ENCODE data around the gene NEK10. TPM values are rescaled to one million over a fixed set of nuclear protein-coding genes. Genes with fewer than 3 reads are reported as not detected.

NEK10 gene
- total RNA-seq, 2 experiments from 2014 or later = 0.36 to 0.48 TPM

DNA sequence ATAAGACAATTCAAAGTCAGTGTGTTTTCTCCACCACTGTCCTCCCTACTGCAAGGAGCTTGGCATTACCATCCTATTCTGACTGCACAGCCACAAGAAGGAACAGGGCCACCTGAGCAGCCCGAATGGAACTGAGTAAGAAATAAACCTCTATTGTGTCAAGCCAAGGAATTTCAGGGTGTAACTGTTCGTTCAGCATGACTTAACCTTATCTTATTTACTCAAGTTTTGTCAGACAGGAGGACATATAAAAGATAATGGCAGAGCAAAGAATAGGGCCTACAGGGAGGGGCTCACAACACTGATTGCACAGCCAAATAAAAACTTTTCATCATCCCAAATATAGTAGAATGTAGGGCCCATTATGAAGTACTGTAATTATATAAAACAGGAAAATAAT, 236.1 kb downstream of the NEK10 start:
- no peaks in the 10 kb centered on the region for H3K4me1 Mint-ChIP-seq (ENCODE audit: low read depth)
- POLR2A ChIA-PET = no interaction called here
- no peaks in the 10 kb centered on the region for H3K9me3 Mint-ChIP-seq
- DNase-seq = no peak
- CTCF ChIA-PET = interaction anchor here (1.5 kb wide), 1 partner anchor 14 kb away, joined by 4 read pairs; no protein-coding TSS in a partner anchor
- intact Hi-C loops (cut with micrococcal nuclease) = no loop called here
- H3K27me3 Mint-ChIP-seq = peaks cover 2% of the 10 kb centered on the region
- no peak overlapping the region for H3K4me3 Mint-ChIP-seq
- no peak overlapping the region for H3K27ac Mint-ChIP-seq
- H3K36me3 Mint-ChIP-seq = no peaks in the 10 kb centered on the region

GRCh38 chr3:27130796-27131195, 238.4 kb downstream of the NEK10 start:
- Mint-ChIP-seq H3K9me3 (no peaks in the 10 kb centered on the region), H3K36me3 (no peaks in the 10 kb centered on the region), H3K27ac (no peak overlapping the region), H3K27me3 (peaks cover under 1% of the 10 kb centered on the region), H3K4me3 (no peak overlapping the region), H3K4me1 (ENCODE audit: low read depth) (no peaks in the 10 kb centered on the region)
- POLR2A ChIA-PET = no interaction called here
- no peak for DNase-seq
- intact Hi-C loops (cut with micrococcal nuclease) = no loop called here
- CTCF ChIA-PET = interaction anchor here (0.9 to 1.0 kb wide), 2 partner anchors 9 to 123 kb away, joined by 3 to 5 read pairs; no protein-coding TSS in a partner anchor

- intact Hi-C loops (cut with micrococcal nuclease) = no loop called here
- CTCF ChIA-PET = no interaction called here
Observed at GRCh38 chr3:27127879-27128278, 241.3 kb downstream of the NEK10 start.

DNA sequence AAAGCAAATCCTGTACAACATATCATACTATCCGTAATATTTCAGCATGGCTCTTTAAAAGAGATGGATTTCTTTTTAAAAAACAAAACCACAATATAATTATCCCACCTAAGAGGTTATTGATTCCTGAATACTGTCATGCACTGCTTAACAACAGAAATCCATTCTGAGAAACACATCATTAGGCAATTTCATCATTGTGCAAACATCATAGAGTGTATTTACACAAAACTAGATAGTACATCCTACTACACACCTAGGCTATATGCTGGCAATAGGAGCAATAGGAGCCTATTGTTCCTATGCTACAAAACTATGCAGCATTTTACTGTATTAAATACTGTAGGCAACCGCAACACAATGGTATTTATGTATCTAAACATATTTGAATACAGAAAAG, 242.0 kb downstream of the NEK10 start:
- H3K4me1 Mint-ChIP-seq (ENCODE audit: low read depth) = no peaks in the 10 kb centered on the region
- ChIA-PET CTCF (no interaction called here), POLR2A (no interaction called here)
- H3K4me3 Mint-ChIP-seq = no peak overlapping the region
- no peaks in the 10 kb centered on the region for H3K9me3 Mint-ChIP-seq
- no peaks in the 10 kb centered on the region for H3K36me3 Mint-ChIP-seq
- intact Hi-C loops (cut with micrococcal nuclease) = no loop called here
- H3K27ac Mint-ChIP-seq = no peak overlapping the region
- H3K27me3 Mint-ChIP-seq = no peaks in the 10 kb centered on the region
- no peak for DNase-seq

More at GRCh38 chr3:27127879-27128278, 241.3 kb downstream of the NEK10 start:
- POLR2A ChIA-PET = no interaction called here
- H3K9me3 Mint-ChIP-seq = no peaks in the 10 kb centered on the region
- no peaks in the 10 kb centered on the region for H3K36me3 Mint-ChIP-seq
- no peak for DNase-seq
- no peaks in the 10 kb centered on the region for H3K4me1 Mint-ChIP-seq (ENCODE audit: low read depth)
- no peak overlapping the region for H3K27ac Mint-ChIP-seq
- no peak overlapping the region for H3K4me3 Mint-ChIP-seq
- H3K27me3 Mint-ChIP-seq = no peaks in the 10 kb centered on the region

- ChIA-PET POLR2A (no interaction called here), CTCF (interaction anchor here (1.6 kb wide), 1 partner anchor 8 kb away, joined by 4 read pairs; no protein-coding TSS in a partner anchor)
- H3K27me3 Mint-ChIP-seq = no peaks in the 10 kb centered on the region
- H3K27ac Mint-ChIP-seq = no peak overlapping the region
- H3K4me3 Mint-ChIP-seq = no peak overlapping the region
- DNase-seq = no peak
- H3K4me1 Mint-ChIP-seq (ENCODE audit: low read depth) = no peaks in the 10 kb centered on the region
- intact Hi-C loops (cut with micrococcal nuclease) = no loop called here
- H3K9me3 Mint-ChIP-seq = no peaks in the 10 kb centered on the region
- no peaks in the 10 kb centered on the region for H3K36me3 Mint-ChIP-seq
Observed at GRCh38 chr3:27125821-27126501, 243.2 kb downstream of the NEK10 start.

DNA sequence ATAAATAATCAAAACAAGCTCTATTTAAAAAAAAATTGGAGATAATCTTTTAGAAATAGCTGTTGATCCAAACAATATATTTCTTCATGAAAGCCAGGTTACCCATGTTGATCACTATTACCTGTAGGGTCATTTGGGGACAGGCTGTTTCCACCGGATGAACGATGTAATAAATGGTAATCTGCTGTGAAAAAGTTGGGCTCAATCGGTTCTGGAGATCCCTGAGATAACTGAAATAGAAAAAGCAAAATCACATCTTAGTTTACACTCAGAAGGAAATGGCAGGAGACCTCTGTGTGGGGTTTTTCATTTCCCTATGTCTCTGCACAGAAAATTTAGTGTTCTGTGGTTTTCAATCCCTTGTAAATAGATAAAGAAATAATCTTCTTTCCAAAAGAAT, 249.5 kb downstream of the NEK10 start:
- no peak for DNase-seq
- H3K4me1 Mint-ChIP-seq (ENCODE audit: low read depth) = no peaks in the 10 kb centered on the region
- H3K27ac Mint-ChIP-seq = no peak overlapping the region
- POLR2A ChIA-PET = no interaction called here
- CTCF ChIA-PET = no interaction called here
- intact Hi-C loops (cut with micrococcal nuclease) = no loop called here
- no peaks in the 10 kb centered on the region for H3K27me3 Mint-ChIP-seq
- H3K4me3 Mint-ChIP-seq = no peak overlapping the region
- no peaks in the 10 kb centered on the region for H3K9me3 Mint-ChIP-seq
- no peaks in the 10 kb centered on the region for H3K36me3 Mint-ChIP-seq

DNA sequence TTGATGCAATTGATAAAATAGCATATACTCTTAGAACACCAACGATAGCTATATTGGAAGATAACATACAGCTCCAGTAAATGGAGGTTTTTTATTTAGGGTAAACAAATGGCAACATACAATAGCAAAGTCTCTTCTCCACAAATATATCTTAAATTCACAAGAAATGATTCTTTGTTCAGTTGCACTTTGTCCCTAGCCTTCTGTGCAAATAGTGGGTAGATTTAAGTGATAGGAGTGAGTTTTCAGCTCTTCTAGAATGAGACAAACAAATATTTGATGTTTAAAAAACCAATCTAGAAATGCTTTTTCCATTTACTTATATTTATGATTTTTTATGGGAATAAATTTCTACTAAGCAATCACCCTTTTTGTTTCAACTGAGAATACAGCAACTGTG, 253.8 kb downstream of the NEK10 start:
- no peaks in the 10 kb centered on the region for H3K27me3 Mint-ChIP-seq
- DNase-seq = no peak
- no peak overlapping the region for H3K4me3 Mint-ChIP-seq
- H3K27ac Mint-ChIP-seq = no peak overlapping the region
- ChIA-PET POLR2A (no interaction called here), CTCF (no interaction called here)
- no peaks in the 10 kb centered on the region for H3K4me1 Mint-ChIP-seq (ENCODE audit: low read depth)
- H3K36me3 Mint-ChIP-seq = no peaks in the 10 kb centered on the region
- intact Hi-C loops (cut with micrococcal nuclease) = no loop called here
- H3K9me3 Mint-ChIP-seq = no peaks in the 10 kb centered on the region

GRCh38 chr3:27114684-27115083, 254.5 kb downstream of the NEK10 start:
- CTCF ChIA-PET = no interaction called here

DNA sequence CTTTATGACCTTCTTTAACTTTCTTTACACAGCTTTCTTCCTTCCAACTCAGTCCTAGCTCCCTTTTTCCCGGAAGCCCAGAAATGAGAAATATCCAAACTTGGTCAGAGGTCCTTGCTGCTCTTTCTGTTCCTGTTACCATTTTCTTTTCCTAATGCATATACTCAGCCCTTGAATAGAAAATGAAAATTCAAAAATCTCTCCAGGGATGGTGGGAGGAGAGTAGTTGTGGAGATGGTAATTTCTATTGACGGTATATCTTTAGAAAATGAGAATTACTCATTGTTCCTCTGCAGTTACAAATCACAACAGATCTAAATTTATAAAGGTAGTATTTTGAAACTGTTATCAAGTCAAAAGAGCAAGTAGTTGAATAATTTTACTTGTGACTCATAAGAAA, 255.1 kb downstream of the NEK10 start:
- no peak for DNase-seq
- Mint-ChIP-seq H3K27me3 (no peaks in the 10 kb centered on the region), H3K36me3 (no peaks in the 10 kb centered on the region), H3K4me1 (ENCODE audit: low read depth) (no peaks in the 10 kb centered on the region), H3K4me3 (no peak overlapping the region), H3K9me3 (no peaks in the 10 kb centered on the region), H3K27ac (no peak overlapping the region)
- intact Hi-C loops (cut with micrococcal nuclease) = no loop called here
- ChIA-PET CTCF (no interaction called here), POLR2A (no interaction called here)

More at GRCh38 chr3:27114684-27115083, 254.5 kb downstream of the NEK10 start:
- intact Hi-C loops (cut with micrococcal nuclease) = no loop called here
- H3K27ac Mint-ChIP-seq = no peak overlapping the region
- no peaks in the 10 kb centered on the region for H3K9me3 Mint-ChIP-seq
- DNase-seq = no peak
- no peaks in the 10 kb centered on the region for H3K36me3 Mint-ChIP-seq
- H3K27me3 Mint-ChIP-seq = no peaks in the 10 kb centered on the region
- H3K4me3 Mint-ChIP-seq = no peak overlapping the region
- no peaks in the 10 kb centered on the region for H3K4me1 Mint-ChIP-seq (ENCODE audit: low read depth)
- POLR2A ChIA-PET = no interaction called here

DNA sequence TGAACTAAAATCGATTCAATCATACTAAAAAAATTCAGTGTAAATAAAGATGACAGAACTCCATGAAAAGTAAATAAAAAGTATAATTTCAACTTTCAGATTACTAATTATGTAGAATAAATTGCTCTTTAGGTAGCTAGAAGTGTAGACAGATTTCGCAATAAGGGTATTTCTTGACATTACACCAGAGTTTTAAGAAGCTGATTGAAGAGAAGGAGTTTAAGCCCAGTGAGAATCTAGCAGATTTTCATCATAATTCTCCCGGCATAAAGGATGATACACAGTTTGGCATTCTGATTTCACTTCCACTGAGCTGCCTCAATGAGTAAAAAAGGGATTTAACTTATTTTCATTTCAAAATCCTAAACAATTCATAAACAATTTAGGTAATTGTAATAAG, 259.2 kb downstream of the NEK10 start:
- Mint-ChIP-seq H3K4me3 (no peak overlapping the region), H3K27ac (no peak overlapping the region), H3K4me1 (ENCODE audit: low read depth) (no peaks in the 10 kb centered on the region), H3K9me3 (no peaks in the 10 kb centered on the region), H3K36me3 (no peaks in the 10 kb centered on the region), H3K27me3 (no peaks in the 10 kb centered on the region)
- no peak for DNase-seq
- ChIA-PET CTCF (no interaction called here), POLR2A (no interaction called here)
- intact Hi-C loops (cut with micrococcal nuclease) = no loop called here

DNA sequence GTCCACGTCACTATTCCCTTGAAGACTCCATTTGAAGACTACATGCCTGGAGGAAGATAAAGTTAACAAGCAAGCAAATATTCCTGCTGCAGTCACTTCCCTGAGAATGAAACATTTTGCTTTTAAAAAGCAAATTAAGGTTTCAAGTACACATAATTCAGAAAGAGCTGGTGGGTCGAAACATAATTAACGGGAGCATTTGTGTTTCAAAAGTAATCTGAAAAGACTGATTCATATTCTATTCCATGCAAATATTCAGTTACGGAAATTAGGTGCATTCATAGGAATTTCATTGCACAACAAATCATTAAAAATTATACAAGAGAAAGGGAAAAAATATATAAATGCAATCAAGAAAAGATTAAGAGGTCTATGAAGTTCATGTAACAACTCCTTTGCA, 260.9 kb downstream of the NEK10 start:
- H3K27ac Mint-ChIP-seq = no peak overlapping the region
- POLR2A ChIA-PET = no interaction called here
- no peak for DNase-seq
- H3K9me3 Mint-ChIP-seq = no peaks in the 10 kb centered on the region
- intact Hi-C loops (cut with micrococcal nuclease) = no loop called here
- H3K4me3 Mint-ChIP-seq = no peak overlapping the region
- H3K27me3 Mint-ChIP-seq = no peaks in the 10 kb centered on the region
- H3K4me1 Mint-ChIP-seq (ENCODE audit: low read depth) = no peaks in the 10 kb centered on the region
- CTCF ChIA-PET = no interaction called here
- H3K36me3 Mint-ChIP-seq = no peaks in the 10 kb centered on the region

GRCh38 chr3:27105904-27106303, 263.3 kb downstream of the NEK10 start:
- ChIA-PET CTCF (no interaction called here), POLR2A (no interaction called here)
- H3K9me3 Mint-ChIP-seq = no peaks in the 10 kb centered on the region
- intact Hi-C loops (cut with micrococcal nuclease) = no loop called here
- no peak for DNase-seq
- H3K4me1 Mint-ChIP-seq (ENCODE audit: low read depth) = no peaks in the 10 kb centered on the region
- H3K27me3 Mint-ChIP-seq = no peaks in the 10 kb centered on the region
- no peaks in the 10 kb centered on the region for H3K36me3 Mint-ChIP-seq
- H3K27ac Mint-ChIP-seq = no peak overlapping the region
- H3K4me3 Mint-ChIP-seq = no peak overlapping the region

GRCh38 chr3:27097182-27097581, 272.0 kb downstream of the NEK10 start:
- no peaks in the 10 kb centered on the region for H3K4me1 Mint-ChIP-seq (ENCODE audit: low read depth)
- CTCF ChIA-PET = no interaction called here
- no peak overlapping the region for H3K4me3 Mint-ChIP-seq
- no peaks in the 10 kb centered on the region for H3K27me3 Mint-ChIP-seq
- H3K27ac Mint-ChIP-seq = no peak overlapping the region
- intact Hi-C loops (cut with micrococcal nuclease) = no loop called here
- POLR2A ChIA-PET = no interaction called here
- H3K36me3 Mint-ChIP-seq = no peaks in the 10 kb centered on the region
- no peaks in the 10 kb centered on the region for H3K9me3 Mint-ChIP-seq
- DNase-seq = no peak

Measured in activated CD4-positive, alpha-beta memory T cell treated with anti-CD3 and anti-CD28 coated beads for 36 hours (primary cell).